GM10847 (cell line): ENCODE measurements around the gene BTBD9.

ENCODE experiments used
- POLR2A ChIP-seq: IDR thresholded peaks from 2 replicates; pipeline ENCODE4 v1.6.1; 2011; ENCODE audit not compliant: insufficient read length; ENCODE audit errors: extremely low read depth

The BTBD9 gene

DNA sequence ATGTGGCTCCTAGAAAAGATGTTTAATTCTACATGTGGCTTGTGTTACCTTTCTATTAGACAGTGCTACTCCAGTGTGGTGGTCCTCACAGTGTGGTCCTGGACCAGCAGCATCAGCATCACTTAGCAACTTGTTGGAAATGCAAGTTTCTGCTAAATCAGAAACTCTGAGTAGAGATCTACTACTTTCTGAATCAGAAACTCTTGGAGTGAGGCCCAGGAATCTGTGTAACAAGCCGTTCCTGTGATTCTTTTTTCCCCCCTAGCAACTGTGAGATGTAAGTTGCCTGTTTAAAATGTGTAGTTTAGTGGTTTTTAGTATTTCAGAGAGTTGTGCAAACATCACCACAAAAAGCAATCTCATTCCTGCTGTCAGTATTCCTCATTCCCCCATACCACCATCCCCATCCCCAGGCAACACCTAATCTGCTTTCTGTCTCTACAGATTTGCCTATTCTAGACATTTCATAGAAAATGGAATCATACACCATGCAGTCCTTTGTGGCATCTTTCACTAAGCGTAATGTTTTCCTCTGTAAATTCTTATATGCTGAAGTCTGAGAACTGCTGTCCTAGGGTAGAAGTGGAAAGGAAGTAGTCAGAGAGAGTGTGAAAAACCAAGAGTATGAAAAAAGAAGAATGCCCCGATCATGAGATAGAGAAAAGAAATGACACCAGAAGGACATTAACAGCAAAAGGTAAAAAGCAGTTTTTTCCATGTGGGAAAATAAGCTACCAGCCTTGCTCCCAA lies 18.9 kb upstream of the BTBD9 start:
- TF ChIP-seq POLR2A: no peak

DNA sequence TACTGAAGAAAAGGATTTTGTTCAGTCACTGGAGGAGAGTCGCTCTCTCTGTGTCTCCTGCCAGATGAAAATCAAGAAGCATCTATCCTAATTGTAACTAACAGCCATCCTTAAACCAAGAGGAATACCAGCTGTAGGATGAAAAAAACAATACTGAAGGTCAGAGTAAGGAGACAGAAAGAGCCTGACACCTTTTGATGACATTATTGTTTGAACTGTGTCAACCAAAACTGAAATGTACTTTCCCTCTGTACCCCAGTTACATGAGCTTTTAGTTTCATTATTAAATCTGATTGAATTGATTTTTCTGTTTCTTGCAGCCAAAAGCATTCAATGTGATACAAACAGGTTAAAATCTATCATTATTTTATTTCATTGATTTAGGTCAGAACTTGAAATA lies 17.2 kb upstream of the BTBD9 start:
- TF ChIP-seq POLR2A: no peak

DNA sequence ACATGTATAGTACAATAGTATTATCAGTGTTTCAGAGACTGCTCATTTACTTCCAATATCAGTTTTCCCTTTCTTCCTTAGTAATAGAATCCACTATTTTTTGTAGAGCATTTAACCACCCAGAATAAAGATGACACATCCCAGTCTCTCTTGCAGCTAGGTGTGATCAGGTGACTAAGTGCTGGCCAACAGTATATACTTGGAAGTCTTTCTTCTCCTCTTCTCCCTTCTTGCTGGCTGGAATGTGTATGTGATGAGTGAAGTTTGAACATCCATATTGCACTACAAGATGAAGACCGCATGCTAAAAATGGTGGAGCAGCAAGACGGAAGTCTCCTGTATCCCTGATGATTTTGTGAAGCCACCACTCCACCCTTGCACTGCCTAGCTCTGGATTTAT lies 14.5 kb upstream of the BTBD9 start:
- no peak for TF ChIP-seq POLR2A

DNA sequence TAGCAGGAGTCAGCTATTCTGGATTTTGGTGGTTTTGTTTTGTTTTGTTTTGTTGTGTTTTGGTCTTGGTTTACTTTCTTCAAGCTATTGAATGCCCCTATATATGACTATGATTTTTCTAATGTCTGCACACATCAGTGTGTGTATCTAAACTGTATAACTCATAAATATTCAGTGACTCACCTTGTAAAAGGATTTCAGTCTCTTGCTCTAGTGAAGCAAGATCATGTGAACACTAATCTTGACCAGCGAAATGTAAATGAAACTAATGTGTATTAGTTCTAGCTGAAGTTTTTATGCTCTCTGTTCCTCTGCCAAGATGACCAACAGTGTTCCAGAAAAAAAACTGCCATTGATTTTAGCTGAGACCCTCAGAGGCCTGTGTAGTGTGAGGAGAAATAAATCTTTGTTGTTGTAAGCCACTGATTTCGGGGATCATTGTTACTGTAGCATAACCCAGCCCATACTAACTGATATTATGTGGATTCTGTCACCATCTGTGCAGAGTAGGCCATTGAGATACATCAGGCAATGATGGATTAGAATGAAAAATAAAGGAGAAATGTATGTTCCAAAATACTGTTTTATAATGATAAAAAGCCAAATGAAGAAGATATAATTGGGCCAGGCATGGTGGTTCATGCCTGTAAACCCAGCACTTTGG lies 11.5 kb upstream of the BTBD9 start:
- TF ChIP-seq POLR2A: no peak

DNA sequence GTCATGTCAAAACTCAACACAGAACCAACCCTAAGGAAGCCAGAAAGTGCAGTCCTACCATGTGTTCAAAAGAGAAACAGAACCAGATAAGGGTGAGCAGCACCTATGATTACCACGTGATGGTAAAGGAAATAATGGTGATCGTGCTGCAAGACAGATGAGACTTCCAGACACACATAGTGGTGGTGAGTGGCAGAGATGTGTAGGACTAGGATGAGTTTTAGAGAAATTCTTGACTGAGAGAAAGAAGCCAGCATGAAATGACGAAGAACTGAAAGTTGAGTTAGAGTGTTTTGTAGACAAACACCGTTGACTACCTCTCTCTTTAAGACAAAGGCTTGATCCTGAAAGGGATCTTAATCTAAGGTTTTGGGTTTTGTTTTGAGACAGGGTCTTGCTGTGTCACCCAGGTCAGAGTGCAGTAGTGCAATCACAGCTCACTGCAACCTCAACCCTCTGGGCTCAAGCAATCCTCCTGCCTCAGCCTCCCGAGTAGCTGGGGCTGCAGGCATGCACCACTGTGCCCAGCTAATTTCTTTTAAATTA lies 10.6 kb upstream of the BTBD9 start:
- TF ChIP-seq POLR2A: no peak

DNA sequence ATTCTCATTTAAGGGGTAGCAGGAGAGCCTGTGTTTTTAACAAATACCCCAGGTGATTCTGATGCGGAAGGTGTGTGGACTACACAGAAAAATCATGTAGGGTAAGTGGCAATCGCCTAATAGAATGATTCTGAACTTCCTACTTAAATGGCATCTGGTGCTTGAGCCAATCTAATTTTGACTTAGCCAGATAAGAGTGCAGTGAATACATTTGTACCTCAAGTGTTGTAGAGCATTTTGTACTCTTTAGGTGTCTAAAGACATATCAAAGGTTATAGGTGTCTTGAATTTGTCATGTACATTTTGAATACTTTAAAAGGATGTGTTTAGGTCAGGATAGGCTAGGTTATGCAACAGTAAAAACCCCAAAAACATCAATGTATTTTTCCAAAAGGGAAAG lies 10.0 kb upstream of the BTBD9 start:
- no peak for TF ChIP-seq POLR2A

DNA sequence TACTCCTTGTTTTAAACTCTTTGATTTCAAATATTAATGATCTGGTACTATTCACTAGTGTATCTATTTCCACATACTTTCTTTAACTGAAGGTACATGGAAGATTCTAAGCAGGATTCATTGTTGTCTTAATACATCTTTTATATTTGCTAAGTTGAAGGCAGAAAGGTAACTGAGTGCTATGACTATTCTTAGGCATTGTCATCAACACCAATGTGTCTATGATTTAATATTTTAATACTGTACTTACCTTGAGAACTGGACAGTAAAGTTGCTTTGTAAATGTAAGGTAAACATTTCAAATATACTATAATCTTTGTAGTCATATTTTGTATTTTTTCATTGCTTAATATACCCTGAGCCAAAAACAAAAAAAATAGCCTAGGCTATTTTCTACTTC lies 8.9 kb upstream of the BTBD9 start:
- TF ChIP-seq POLR2A: no peak

DNA sequence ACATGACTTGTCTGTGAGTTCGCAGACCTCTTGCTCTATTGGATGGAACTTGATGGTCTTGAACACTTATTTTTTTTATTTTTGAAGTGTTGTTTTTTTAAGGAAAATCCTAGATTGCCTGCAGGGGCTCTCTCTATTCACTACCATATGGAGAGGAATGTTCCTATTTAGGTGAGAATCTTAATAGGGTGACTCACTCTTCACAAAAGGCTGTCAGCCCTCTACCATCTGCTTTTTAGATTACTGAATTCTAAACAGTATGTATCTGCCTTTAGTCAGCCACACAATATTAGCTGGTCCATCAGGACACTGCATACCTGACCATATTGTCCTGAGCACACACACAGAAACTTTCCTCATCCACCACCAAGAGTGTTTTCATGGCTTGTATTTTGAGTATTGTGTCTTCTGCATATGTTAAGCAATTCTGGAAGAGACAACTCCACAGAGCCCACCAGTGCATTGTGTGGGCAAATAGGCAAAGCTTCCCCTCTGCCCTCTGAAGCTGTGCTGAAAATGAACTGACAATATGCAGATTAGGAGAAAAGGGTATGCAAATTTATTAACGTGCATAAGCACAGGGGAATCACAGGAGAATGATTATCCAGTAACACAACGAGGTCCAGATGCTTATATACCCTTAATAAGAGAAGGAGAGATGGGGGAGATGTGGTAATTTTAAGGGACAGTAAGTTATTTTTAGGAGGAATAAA lies 6.6 kb upstream of the BTBD9 start:
- no peak for TF ChIP-seq POLR2A

DNA sequence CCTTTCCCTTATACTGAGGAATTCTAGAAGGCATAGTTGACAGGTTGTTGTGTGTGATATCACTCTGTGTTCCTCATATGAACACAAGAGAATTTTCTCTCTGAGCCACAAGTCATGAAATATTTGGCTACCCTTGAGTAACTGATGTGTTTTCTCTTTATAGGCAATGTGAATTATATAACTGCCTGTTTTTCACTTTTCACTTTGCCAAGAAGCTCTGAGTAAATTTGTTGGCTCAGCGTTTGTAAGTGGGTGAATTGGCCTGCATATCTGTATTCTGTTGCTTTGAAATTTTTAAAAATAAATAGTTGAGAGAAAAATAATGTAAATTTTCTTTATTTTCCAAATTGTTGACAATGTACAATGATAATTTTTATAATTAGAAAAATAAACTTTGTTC lies 5.2 kb upstream of the BTBD9 start:
- TF ChIP-seq POLR2A: no peak

DNA sequence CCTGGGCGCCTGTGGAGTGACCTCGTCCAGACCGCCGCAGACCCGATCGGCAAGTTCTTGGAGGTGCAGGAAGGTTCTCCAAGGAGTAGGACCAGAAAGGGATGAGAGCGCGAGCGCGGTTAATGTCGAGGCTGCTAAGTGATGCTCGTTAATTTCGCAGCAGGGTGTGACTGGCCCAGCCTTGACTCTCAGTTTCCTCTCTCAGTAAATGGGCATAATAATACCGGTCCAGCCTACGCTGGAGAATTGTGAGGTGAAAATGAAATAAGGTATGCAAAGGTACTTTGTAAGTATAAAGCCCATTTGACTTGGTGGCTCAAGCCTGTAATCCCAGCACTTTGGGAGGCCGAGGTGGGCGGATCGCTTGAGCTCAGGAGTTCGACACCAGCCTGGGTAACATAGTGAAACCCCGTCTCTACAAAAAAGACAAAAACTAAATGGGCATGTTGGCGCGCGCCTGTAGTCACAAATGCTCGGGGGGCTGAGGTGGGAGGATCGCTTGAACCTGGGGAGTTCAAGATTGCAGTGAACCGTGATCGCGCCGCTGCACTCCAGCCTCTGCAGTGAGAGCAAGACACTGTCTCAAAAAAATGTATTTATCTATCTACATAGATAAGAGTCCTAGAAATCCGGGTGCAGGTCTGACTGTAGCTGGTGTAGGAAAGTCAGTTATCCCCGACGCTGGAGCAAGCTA lies 634 bp upstream of the BTBD9 start:
- no peak for TF ChIP-seq POLR2A

DNA sequence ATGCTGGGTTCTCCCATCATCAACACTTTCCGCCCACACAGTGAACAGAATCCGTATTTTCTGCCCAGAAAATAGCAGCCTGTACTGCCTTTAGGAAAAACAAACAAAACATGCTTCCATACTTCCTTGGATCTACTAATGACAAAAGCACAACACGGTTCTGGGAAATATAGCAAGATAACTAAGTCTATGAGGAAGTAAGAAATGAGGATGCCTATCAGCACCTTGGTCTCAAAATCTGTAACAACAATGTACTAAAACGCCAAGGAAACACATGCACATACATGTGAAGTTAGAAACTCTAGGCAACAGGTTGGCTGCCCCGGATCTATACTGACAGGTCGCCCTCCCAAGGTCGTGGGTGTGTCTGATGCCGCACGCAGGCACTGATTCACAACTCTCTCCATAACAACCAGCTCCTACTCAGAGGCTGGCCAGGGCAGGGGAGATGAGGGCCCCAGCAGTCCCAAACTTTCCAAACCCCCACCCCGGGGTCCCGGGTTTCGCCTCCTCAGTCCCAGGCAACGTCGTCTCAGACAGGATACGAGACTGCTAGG lies 710 bp downstream of the BTBD9 start:
- TF ChIP-seq POLR2A: no peak

DNA sequence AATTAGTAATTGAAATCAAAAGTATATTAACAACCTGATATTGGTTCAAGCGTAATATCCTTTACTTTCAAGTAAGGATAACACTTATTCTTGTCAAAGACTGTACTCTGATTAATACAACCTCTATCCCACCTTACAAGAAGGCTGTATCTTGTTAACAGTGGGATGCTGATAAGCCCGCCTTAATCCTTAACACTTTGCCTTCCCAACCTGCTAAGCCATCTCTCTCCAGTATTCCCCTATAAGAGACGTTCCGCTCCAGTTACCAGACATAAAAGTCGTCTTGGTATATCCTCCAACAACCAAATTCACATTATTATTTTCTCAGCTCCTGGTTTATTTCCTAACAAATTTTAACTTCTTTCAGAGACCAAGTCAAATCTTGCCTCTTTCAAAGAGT lies 2.0 kb downstream of the BTBD9 start:
- TF ChIP-seq POLR2A: no peak

DNA sequence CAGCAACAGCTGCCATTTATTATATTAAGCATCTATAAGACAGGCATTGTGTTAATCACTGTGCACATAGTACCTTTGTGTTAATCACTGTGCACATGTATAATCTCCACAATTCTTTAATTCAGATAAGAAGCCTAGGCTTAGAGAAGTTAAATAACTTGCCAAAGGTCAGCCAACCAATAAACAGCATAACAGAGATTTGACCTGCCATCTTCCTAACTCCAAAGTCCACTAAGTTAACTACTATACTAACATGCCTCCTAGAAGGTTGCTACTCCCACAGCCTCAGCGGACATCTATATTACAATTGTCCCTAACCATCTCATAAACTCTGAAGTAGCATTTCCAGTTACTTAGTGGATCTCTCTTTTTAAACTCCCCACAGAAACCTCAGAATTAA lies 3.7 kb downstream of the BTBD9 start:
- TF ChIP-seq POLR2A: no peak

DNA sequence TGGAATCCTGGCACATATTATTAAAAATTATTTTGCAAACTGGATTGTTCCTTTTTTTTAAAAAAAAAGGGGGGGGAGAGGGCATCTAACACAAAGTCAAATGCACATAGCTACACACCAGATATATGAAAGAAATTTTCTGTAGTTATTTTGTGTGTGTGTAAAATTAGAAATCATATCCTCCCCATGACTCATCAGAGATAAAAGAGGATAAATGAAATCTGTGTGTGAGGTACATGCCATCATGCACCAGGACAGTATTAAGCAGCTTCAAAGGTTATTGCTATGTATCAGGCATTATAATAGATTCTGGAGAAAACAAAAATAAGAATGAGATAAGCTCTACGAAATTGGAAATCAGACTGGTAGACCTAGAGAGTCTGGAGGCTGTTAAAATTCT lies 5.2 kb downstream of the BTBD9 start:
- no peak for TF ChIP-seq POLR2A

DNA sequence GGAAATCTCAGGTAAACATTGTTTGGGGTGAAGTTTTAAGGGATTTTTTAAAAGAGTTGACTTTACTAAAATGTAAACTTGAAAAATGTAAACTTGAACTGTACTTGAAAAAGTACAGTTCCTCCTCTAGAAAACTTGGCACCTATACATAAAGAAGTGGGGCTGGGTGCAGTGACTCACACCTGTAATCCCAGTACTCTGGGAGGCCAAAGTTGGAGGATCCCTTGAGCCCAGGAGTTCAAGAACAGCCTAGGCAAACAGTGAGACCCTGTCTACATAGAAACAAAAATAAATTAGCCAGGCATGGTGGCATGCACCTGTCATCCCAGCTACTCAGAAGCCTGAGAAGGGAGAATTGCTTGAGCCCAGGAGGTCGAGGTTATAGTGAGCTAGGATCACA lies 7.2 kb downstream of the BTBD9 start:
- no peak for TF ChIP-seq POLR2A

DNA sequence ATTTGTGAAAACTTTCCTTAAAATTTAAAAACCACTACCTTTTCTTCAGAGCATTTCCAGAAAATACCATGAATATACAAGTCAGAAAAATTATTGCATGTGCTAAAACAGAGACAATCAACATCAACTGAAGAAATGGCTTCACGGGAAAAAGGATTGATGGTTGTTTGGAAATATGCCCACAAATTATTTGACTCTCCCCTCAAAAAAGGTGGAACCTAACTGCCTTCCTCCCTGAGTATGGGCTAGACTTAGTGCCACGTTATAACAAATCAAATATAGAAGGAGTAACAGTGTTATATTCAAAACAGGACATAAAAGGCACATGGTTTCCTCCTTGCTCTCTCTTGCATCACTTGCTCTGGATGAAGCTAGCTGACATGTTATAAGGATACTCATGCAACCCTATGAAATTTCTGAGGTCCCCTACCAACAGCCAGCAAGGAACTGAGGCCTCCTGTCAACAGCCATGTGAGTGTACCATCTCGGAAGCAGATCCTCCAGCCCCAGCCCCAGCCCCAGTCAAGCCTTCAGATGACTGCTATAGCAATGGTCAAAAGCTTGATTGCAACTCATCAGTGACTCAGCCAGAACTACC lies 8.4 kb downstream of the BTBD9 start:
- no peak for TF ChIP-seq POLR2A
